ENCODE results near the gene BMPER.
"Not testable (repeated sequence)": the region's sequence is repeated elsewhere in the genome, so short reads cannot be mapped to it uniquely, and the experiment has no call there.

Gene BMPER

DNA sequence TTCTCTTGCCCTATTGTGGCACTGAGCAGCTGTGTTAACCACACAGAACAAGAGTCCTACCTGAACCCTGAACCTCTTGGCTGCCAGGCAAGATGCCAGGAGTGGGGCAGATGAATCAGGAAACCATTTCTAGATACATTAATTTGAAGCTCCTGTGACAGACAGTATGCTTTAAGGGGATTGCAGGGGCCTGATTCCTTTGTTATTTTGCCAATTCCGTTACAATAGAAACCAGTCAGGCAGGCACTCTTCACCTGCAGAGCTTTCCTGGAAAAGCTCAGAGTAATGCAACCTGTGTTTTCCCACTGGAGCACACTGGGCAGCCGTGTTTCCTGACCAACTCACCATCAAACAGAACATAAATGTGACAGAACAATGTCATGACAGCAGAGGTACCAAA lies 233.1 kb downstream of the BMPER start:
- no peak for DNase-seq (ENCODE audit: low spot score)

DNA sequence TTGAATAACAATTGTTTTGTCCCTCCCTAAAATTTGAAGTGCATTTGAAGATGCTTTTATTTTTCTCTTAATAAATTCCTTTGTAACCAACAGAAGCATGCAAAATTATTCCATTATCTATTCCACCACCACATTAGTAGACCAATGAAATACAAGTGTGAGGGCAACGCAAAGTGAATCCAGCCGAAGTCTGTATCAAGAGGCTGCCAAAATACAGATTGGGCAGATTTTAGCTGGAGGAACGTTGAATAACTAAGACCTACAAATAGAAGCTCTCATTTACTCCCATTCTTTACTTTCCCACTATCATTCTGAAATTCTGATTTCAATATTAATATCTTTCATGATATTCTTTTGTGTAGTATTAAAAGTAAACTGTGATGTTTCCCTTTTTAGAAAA lies 233.7 kb downstream of the BMPER start:
- DNase-seq (ENCODE audit: low spot score), result no peak

DNA sequence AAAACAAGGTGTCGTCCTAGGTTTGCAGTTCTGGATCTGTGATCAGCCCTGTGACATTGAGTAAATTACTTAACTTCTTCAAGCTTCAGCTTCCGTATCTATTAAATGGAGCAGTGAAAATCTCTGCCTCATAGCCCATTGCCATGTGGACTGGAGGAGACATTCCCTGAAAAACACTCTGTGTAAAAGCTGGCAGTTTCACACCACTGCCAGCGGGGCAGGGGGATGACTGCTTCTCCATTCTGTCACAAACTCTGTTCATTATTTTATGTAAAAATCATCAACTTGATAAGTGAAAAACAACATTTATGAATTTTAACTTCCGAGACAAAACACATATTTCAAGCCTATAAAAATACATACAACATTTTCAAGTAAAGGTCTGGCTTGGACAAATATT lies 234.7 kb downstream of the BMPER start:
- DNase-seq (ENCODE audit: low spot score), result no peak

DNA sequence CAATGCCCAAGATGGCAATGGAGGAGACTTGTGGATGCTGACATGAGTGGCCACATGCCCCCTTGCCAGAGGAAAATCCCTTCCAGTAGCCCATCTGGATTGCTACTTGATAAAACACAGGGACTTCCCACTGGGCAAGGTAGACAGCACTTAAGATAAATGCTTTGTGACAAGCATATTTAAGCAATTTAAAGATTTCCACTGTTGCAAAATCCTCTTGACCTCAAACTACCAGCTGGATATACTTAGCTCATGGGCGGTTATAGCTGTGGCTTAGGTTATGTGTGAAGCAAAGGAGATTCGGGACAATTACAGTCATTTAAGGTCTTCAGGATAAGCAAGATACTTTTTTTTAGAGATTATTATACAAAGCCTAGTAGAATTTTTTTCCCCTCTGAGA lies 238.1 kb downstream of the BMPER start:
- no peak for DNase-seq (ENCODE audit: low spot score)

DNA sequence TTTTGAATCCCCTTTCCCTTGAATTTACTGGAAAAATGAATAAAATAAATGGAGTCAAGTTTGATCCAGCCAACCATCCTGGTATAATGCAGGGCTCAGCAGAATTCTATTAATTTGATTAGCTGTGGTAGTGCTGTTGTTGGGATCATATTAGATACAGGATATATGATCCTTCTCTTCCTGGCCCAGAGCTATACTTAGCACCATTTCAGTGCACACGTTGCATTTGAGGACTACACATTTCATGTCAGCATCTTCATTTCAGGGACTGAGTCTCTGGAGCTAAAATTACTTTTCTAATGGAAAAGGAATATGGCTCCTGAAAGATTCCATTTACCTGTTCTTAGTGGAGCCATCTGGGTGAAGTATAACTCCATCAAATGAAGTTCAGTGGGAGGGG lies 240.3 kb downstream of the BMPER start:
- DNase-seq (ENCODE audit: low spot score), result no peak

DNA sequence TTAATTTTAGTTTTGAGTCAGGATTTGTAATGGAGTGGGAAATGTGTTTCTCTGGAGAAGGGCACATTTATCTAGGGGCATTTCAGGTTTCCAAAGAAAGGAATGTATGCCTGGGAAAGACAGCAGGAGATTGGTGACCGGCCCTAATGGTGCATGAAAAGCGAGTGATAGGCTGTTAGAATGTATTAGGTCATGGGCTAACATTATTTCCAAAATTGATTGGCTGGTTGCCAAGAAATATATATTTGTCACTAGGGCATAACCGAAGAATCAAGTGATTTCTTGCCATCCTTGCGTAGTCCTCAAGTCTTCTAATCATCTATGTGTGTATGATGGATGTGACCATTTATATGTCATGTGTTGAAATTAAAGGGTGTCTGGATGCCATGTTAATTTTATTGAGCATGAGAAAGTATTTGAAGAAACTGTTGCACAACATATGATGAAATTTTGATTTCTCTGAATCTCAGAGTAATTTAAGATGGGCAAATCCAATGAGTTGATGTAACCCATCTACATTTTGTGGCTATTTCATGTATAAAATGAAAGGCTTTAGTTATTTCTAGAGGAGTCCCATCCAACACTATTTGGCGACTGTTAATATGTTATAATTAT lies 248.4 kb downstream of the BMPER start:
- no peak for DNase-seq (ENCODE audit: low spot score)

DNA sequence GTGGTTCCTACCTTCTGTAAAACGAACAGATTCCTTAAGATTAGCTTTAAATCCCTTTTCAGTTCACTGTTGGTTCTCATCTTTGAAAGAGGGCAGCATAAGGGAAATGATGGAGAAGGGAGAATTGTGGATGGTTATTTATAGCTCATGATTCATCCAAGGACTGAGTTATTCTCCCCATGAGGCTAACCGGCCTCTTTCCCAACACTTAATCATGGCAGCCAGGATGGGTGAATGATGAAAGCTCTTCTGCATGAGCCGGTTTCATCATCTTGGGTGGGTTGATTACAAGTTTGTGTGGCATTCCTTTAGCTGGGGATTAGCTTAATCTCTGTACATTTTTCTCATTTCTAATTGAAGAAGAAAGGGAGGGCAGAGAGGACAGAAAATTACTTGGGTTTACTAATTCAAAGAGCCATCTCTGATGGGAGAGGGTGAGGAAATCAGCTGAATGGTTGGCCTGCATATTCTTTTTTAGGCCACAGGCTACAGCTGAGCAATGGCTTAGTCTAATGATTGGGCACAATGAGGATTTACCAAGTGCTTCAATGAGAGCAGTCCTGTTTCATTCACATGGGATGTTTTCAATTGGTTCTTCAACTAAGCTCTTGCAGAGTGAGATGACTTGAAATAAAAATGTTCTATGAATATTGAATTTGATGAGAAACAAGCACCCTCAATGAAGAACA lies 250.0 kb downstream of the BMPER start:
- DNase-seq (ENCODE audit: low spot score), result no peak

DNA sequence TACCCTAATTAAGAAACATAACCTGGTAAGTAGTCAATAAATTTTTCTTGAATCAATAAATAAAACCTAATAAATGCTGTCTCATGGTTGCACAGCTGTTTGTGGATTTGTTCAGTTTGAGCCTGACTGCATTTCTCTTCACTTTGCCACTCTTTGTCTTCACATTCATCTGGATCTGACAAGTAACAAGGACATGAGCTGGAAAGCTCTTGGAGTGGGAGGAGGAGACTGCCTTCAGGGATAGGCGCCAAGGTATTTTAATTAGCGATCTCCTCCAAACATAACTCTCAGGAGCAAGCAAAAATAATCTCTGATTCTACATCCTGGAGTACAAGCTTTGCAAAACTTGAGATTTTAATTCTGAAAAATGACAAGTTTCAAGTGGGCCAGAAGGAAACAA lies 251.0 kb downstream of the BMPER start:
- DNase-seq (ENCODE audit: low spot score), result no peak

DNA sequence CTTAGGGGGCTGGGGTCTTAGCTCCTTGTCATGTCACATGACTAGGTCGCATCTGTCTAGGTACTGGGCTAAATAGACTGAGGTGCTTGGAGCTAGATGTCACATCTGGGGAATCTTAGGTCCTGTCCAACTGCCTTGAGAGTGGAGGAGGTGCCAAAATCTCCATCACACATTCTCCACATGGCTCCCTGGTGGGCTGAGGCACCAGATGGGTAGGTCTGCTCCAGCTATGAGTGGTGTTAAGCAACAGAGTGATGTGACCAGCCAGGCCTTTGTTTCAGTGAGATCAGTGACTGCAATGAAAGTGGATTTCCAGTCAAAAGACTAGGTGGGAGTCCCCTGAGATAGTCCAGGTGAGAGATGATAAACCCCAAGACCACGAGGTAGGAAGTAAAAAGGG lies 251.8 kb downstream of the BMPER start:
- DNase-seq (ENCODE audit: low spot score), result no peak

DNA sequence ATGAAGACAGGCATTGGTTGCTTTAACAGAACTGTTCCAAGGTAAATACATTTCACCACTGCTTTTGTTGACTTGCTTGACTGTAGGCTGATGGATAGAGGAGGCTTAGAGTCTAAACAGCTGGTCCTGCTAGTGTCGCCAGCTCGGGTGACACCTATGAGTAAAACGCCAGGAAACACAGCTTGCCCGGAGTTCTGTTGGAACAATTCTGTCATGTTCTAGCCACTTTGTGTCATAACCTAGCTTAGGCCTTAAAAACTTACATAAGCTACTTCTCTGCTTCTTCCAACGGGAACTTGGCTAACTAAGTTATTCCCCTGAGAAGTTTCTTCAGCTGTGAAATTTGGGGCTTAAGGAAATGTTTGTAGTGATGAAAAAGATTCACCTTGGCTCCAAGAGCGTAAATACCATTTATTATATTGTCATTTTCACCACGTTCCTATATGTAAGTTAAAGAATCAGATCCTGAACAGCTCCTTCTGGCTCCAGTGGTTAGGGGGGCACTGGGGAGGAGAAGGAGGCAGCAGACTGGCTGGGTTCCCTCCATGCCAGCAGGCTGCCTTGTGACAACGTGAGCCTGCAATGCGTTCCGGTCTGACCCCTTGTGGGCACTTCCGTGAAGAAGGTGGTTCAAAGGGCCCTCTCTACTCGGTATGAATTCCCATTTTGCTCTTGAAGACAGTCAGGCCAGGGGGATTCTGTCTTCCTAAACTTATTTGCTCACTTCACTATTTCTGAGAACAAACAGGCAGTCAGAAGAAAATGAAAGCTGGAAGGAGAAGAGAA lies 253.2 kb downstream of the BMPER start:
- no peak for DNase-seq (ENCODE audit: low spot score)

DNA sequence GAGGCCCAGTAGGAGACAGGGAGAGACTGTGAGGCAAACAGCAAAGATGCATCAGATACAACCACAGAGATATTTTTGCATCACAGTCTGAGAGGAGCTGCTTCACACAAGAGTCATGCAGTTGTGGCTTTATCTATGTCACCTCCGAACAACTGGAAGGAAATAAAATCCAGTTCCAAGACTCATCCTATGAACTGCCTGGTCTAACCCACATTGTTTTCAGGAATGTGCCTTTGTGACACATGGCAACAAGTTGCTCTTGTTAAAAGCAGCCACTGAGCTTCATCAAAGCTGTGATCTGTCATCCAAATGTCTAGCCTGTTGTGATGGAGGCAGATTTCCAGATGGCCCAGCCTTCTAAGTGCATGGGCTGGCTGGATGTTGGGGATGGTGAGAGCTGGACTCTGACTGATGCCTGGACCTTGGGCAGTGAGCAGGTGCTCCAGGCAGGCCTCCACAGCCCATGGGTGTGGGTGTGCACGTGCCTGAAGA lies 255.0 kb downstream of the BMPER start:
- DNase-seq (ENCODE audit: low spot score), result no peak

DNA sequence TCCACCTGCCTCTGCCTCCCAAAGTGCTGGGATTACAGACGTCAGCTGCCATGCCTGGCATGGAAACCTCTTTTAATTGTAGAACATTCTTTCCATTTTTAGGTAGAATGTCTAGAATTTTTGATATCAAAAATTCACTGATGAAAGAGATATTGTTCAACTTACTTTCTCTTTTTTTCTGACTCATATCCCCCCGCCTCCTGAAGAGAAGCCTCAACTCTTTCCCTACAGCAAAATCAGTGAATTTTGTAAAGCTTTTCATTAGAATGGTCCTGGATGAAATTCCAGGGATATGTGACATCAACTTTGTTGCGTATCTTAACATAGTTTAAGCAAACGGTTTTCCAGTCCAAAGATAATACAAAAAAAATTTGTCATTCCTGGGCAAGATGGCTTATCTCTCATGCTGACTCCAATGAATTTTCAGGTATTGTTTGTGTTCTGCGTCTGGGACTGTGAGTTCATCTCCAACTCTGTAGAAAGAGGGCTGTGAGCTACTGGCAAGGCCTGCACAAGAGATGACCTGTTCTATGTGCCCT lies 256.8 kb downstream of the BMPER start:
- no peak for DNase-seq (ENCODE audit: low spot score)

DNA sequence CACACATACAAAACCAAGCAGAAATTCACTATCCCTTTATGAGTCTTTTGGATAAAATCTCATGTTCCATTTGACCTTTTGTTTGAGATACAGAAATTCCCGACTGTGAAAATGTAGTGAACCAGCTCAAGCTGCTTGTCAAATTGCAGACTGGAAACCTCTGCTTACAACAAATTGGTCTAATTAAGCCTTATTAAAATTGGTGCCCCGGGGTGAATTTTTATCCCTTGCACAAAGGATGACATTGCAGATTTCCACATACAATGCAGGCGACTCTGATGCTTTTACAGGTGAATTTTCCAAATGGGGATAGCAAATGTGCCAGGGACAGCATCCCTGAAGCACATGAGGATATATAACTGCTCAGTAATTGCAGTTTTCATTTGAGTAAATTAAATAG lies 257.3 kb downstream of the BMPER start:
- DNase-seq (ENCODE audit: low spot score), result no peak

DNA sequence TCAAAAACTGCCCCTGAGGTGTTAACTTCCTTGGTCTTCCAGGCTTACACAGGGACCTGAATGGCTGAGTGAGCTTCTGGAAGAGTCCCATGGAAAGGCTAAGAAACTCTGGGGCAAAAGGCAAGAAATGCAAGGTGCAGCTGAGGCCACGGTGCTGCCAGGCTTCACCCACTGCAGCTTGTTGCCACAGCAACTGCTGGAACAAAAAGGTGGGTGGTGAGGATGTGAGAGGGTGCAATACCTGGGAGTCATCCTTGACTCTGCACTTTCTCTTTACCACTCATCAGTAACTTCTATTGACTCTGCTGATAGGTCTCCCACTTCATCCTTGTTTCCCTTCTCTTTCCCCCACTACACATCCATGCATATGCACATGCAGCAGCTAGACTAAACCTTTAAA lies 258.6 kb downstream of the BMPER start:
- DNase-seq (ENCODE audit: low spot score), result no peak

DNA sequence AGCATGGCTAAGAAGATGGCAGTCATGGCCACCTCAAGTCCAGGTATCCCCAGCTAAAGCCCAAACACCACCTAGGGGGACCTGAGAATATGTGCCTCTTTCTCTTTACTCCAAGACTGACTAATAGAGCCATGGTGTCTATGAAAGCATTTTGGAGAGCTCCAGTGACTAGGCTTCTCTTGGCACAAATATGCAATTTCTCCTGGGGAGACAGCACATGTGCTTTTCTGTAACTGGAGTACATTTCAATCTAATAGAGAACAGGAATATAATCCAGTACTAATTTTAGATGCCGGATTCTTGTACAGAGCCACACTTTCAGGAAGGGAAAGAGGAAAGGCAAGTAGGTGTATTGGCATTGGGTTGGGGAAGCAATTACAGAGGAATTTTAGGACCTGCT lies 260.1 kb downstream of the BMPER start:
- no peak for DNase-seq (ENCODE audit: low spot score)

DNA sequence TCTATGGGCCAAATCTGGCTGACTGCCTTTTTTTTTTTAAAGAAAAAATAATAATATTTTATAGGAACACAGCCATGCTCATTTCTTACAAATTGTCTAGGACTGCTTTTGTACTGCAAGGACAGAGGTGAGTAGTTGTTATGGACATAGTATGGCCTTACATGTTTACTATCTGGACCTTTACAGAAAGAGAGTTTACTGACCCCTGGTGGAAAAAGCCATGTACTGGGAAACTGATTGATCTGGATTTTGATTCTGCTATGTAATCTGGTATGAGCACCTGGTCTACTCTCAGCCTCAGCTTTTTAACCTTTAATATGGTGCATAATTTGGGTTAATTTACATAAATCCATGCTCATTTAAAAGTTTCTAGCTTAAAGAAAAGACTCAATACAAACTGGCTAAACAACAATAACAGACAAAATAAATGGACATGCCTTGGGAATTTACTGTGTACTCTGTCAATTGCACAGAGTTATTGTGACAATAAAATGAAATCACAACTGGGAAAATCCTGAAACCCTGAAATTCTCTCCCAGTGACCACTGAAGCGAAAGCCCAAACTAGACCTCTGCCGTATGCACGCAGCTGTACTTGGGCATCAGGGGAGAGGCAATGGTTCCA lies 260.7 kb downstream of the BMPER start:
- DNase-seq (ENCODE audit: low spot score), result no peak

DNA sequence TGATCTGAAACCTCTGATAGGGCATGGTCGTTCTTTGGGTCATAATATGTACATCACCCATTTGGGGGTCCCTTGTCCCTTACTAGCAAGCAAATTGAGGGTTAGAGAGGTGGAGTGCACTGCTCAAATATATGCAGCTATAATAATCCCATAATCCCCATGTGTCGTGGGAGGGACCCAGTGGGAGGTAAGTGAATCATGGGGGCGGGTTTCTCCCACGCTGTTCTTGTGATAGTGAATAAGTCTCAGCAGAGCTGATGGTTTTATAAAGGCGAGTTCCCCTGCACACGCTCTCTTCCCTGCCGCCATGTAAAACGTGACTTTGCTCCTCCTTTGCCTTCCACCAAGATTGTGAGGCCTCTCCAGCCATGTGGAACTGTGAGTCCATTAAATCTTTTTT lies 262.7 kb downstream of the BMPER start:
- DNase-seq (ENCODE audit: low spot score), result no peak

DNA sequence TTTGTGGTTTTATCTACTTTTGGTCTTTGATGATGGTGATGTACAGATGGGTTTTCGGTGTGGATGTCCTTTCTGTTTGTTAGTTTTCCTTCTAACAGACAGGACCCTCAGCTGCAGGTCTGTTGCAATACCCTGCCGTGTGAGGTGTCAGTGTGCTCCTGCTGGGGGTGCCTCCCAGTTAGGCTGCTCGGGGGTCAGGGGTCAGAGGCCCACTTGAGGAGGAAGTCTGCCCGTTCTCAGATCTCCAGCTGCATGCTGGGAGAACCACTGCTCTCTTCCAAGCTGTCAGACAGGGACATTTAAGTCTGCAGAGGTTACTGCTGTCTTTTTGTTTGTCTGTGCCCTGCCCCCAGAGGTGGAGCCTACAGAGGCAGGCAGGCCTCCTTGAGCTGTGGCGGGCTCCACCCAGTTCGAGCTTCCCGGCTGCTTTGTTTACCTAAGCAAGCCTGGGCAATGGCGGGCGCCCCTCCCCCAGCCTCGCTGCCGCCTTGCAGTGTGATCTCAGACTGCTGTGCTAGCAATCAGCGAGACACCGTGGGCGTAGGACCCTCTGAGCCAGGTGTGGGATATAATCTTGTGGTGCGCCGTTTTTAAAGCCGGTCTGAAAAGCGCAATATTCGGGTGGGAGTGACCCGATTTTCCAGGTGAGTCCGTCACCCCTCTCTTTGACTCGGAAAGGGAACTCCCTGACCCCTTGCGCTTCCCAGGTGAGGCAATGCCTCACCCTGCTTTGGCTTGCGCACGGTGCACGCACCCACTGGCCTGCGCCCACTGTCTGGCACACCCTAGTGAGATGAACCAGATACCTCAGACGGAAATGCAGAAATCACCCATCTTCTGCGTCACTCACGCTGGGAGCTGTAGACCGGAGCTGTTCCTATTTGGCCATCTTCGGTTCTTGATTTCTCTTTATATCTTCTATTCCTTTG lies 269.6 kb downstream of the BMPER start:
- DNase-seq (ENCODE audit: low spot score), result not testable (repeated sequence)

DNA sequence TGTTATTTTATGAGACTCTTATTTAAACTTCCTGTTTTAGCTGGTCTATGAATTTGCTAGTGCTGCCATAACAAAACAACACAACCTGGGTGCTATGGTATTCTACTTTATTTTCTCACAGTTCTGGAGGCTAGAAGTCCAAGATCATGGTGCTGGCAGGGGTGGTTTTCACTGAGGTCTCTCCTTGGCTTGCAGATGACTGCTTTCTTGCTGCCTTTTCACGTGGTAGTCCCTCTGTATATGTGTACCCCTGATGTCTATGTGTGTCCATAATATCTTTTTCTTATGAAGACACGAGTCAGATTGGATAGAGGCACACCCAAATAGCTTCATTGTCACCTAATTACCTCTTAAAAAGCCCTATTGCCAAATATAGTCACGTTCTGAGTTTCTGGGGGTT lies 270.5 kb downstream of the BMPER start:
- no peak for DNase-seq (ENCODE audit: low spot score)

DNA sequence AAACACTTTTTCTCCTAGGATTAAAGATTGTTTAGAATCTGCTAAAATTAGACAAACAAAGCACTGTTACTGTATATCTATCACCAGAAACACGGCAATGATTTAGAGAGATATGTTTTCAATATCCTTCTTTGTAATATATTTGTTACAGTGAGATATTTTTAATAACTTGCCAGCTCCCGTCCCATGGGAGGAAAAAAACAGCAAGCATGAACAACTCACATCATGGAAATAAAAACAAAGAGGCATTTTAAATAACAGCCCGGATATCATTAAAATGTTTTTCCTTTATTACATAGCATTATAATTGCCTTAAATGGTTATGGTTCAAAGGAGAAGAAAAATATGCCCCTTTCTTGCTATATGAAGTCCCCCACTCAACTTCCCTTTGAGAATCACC lies 272.1 kb downstream of the BMPER start:
- DNase-seq (ENCODE audit: low spot score), result no peak

DNA sequence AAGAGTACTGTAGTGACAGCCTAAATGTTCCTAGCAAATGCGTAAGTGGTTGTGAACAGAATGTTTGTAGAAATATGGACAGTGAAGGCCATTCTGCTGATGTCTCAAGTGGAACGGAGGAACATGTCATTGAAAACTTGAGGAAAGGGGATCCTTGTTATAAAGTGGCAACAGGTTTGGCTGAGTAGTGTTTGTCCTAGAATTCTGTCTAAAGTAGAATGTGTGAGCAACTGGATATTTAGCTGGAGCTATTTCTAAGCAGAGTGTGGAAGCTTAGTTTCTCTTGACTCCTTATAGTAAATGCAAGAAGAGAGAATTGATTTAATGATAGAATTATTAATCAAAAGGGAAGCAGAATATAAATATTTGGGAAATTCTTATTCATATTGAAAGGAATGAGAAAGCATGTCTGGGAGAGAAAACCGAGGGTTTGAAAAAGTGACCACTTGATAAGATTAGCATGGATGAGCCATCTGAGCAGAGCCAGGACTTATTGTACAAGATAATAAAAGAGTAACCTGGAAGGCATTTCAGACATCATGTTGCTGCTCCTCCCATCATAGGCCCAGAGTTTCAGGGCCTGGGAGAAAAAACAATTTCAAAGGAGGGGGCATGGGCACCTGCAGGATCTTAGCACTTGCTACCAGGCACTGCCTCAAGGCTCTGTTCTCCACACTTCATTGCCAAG lies 276.1 kb downstream of the BMPER start:
- no peak for DNase-seq (ENCODE audit: low spot score)
